ENCODE results near the gene ANO10. TPM values are rescaled to one million over a fixed set of nuclear protein-coding genes. Genes with fewer than 3 reads are reported as not detected.

Gene ANO10
- total and polyA plus RNA-seq, 2 of the 8 experiments (the other 6 are each of a cell fraction or from before 2014, with no cell fraction given), result 38.0 to 53.2 TPM

- TF ChIP-seq KDM4A (IDR thresholded peaks at IDR 0.05; ENCODE audit: low read depth, low read length, severe bottlenecking) (no peak), CREB1 (IDR thresholded peaks at IDR 0.05) (no peak), MAFK (IDR thresholded peaks at IDR 0.05; ENCODE audit: low read depth, low read length) (no peak), CHD2 (IDR thresholded peaks at IDR 0.05; ENCODE audit: low read length) (no peak)
- TF ChIP-seq, protein P1, sequence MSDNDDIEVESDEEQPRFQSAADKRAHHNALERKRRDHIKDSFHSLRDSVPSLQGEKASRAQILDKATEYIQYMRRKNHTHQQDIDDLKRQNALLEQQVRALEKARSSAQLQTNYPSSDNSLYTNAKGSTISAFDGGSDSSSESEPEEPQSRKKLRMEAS (IDR thresholded peaks at IDR 0.05), result no peak
- TF ChIP-seq, protein P2, sequence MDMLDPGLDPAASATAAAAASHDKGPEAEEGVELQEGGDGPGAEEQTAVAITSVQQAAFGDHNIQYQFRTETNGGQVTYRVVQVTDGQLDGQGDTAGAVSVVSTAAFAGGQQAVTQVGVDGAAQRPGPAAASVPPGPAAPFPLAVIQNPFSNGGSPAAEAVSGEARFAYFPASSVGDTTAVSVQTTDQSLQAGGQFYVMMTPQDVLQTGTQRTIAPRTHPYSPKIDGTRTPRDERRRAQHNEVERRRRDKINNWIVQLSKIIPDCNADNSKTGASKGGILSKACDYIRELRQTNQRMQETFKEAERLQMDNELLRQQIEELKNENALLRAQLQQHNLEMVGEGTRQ (IDR thresholded peaks at IDR 0.05; ENCODE audit: low read length), result no peak
These were observed 195.4 kb downstream of the ANO10 start (continued) for GRCh38 chr3:43426388-43426787.

All from H1 (cell line).